ENCODE results near the gene UBE2Q1.

UBE2Q1 gene

GRCh38 chr1:154501423-154502065 is 56.9 kb downstream of the UBE2Q1 start:
- DNase-seq = peak; percentile 39

GRCh38 chr1:154500533-154500932 is 57.9 kb downstream of the UBE2Q1 start:
- no peak for DNase-seq

DNA sequence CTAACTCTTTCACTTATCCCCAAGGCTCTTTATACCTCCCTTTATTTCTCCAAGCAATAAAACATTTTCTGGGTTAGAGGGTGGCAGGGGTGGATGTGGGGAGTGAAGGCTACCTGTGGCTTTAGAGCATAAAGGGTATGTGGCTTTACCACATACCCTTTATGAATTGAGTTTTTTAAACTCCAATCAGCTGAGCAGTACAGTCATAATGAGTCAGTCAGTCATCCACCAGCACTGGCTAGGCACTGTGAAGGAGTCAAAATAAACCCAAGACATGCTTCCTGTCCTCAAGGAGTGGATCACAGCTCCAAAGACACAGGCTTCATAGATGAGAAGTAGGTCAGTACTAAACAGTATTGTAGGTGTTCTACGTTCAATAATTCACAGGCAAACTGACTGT is 59.0 kb downstream of the UBE2Q1 start:
- DNase-seq = no peak

Measured in eye (tissue), 1 donor.